ENCODE data around the gene HIVEP1.

Gene HIVEP1

GRCh38 chr6:12051861-12052368, 39.8 kb downstream of the HIVEP1 start:
- peak; percentile 65 for DNase-seq

- no peak for DNase-seq
Measured at GRCh38 chr6:12058172-12058961, 46.3 kb downstream of the HIVEP1 start.

- DNase-seq, result peak; percentile 70
Measured at GRCh38 chr6:12060780-12061609, 48.9 kb downstream of the HIVEP1 start.

GRCh38 chr6:12062605-12063004, 50.5 kb downstream of the HIVEP1 start:
- DNase-seq, result no peak

DNA sequence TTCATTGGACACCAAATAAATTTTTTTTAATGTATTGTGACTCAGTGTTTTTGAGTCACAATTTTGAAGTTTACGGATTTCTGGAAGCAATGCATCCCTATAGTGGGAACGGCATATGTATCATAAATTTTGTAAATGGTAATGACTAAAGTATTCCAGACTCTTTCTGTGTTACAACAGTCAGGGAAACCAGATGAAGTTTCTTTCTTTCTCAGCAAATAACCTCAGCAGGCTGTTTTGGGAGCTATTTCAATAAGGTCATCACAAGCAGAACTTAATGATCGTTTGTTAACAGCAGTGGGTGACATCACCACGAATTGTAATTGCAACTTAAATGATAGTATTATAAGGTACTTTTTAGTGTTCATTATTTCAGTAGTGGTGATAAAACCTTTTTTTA, 52.0 kb downstream of the HIVEP1 start:
- no peak for DNase-seq

DNA sequence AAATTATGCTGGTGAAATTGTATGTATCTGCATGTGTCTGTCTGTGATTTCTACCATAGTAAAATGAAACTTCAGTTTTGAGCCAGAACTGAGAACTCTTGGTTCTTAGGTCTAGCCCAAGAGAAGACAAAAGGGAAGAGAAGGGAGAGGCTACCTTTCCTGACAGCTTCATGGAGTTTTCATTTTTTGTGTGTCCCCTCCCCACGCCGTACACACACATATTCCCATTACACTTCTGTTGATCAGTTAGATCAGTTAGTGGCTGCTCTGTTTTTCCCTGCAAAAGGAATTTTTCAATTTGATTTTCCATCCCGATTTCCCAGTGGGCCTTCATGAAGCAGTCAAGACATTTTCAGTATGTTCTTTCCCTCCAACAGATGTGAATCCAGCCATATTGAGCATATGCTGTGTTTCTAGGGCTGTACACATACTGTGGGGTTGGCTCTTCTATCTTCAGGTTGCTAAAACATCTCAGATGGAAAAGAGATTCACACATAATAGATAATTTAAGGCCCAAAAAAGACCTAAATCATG, 52.5 kb downstream of the HIVEP1 start:
- DNase-seq, result no peak

GRCh38 chr6:12065321-12066140, 53.4 kb downstream of the HIVEP1 start:
- no peak for DNase-seq

- no peak for DNase-seq
Measured at GRCh38 chr6:12066297-12066696, 54.2 kb downstream of the HIVEP1 start.

DNA sequence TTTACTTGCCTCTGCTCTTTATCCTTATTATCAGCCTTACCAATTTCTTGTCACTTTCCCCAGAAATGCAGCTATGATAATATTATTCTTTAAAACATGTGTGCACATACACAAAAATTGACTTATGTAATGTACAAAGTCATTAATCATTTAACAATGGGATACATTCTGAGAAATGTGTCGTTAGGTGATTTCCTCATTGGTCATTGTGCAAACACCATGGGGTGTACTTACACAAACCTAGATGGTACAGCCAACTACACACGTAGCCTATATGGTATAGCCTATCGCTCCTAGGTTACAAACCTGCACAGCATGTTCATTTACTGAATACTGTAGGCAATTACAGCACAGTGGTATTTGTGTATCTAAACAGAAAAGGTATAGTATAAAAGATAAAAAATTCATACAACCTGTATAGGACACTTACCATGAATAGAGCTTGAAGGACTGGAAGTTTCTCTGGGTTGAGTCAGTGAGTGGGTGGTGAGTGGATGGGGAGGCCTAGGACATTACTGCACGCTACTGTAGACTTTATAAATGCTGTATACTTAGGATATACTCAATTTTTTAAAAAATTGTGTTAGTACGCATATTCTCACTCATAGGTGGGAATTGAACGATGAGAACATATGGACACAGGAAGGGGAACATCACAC, 56.9 kb downstream of the HIVEP1 start:
- no peak for DNase-seq

DNA sequence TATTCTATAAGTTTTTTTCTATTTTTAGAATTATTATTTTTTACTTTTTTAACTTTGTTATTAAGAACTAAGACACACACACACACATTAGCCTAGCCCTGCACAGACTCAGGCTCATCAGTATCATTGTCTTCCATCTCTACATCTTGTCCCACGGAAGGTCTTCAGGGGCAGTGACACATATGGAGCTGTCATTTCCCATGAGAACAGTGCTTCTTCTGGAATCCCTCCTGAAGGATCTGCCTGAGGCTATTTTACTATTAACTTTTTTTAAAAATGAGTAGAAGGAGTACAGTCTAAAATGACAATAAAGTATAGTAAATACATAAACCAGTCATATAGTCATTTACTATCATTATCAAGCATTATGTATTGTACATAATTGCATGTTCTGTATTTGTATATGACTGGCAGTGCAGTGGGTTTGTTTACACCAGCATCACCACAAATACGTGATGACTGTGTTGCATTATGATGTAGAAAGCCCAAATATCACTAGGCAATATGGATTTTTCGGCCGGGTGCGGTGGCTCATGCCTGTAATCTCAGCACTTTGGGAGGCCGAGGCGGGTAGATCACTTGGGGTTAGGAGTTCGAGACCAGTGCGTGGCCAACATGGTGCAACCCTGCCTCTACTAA, 57.9 kb downstream of the HIVEP1 start:
- no peak for DNase-seq

GRCh38 chr6:12071064-12071615, 59.0 kb downstream of the HIVEP1 start:
- DNase-seq, result no peak

DNA sequence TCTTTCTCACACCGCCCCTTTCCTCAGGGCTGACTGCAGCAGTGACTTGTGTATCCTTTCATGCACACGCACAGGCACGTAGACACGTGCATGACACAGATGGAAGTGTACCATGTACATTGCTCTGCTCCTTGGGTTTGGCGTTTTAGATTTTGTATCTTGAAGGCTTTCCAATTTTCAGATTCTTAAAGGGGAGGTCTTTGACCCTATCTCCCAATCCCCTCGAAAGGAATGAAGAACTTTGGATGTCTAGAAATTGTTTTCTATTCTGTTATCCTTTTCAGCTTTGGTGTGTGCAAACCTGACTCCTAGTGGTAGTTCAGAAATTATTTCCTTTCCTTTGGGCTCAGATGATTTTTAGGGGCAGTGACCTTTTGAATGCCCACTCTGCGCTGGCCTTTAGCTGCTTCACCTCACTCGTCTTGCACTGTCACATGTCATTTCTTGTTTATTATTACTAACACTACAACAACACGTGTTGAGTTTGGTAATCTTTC, 63.0 kb downstream of the HIVEP1 start:
- DNase-seq, result no peak

GRCh38 chr6:12077021-12077710, 65.1 kb downstream of the HIVEP1 start:
- DNase-seq, result no peak

DNA sequence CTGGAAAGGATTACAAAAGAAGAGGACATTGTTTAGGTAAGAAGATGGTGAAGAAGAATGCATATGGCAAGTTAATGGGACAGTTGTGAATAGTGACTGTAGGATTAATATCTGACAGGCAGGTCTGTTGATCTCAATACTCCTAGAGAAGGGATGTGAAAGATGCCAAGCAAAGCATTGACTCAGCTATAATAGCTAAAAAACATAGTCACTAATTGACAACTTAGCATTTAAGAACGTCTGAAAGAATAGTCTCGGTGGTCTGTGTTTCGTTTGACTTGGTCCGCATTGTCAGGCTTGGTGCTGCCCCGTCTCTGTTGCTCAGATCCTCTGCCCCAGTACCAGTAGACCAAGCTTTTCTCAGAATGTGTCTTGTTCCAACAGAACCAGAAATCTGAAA, 65.9 kb downstream of the HIVEP1 start:
- no peak for DNase-seq

GRCh38 chr6:12081771-12082170, 69.7 kb downstream of the HIVEP1 start:
- DNase-seq, result no peak

GRCh38 chr6:12082368-12082767, 70.3 kb downstream of the HIVEP1 start:
- no peak for DNase-seq

GRCh38 chr6:12083302-12083701, 71.2 kb downstream of the HIVEP1 start:
- DNase-seq, result no peak

GRCh38 chr6:12083763-12084162, 71.7 kb downstream of the HIVEP1 start:
- DNase-seq, result no peak

DNA sequence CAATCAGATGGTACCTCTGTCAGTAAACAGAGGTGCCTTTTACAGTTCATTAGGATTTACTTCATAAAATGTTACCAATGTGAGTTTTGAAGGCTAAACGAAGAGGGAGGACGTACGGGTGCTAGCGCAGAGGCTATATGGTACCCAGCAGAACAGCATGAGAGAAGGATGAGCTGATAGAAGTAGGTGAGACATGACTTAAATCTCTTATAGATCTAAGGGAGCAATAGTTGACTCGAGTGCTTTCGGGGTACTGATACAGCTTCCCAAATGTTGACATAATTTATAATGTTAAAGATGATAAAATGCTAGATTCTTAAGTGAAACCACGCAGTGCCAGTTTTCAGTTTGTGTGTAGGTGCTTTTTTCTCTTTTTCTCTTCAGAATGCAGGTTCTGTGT, 72.6 kb downstream of the HIVEP1 start:
- no peak for DNase-seq

GRCh38 chr6:12088531-12088930, 76.4 kb downstream of the HIVEP1 start:
- no peak for DNase-seq

GRCh38 chr6:12090714-12091113, 78.6 kb downstream of the HIVEP1 start:
- DNase-seq, result no peak
